Measurements from ENCODE around the gene GGN.

- TF ChIP-seq CTCF (IDR thresholded peaks at IDR 0.05) (no peak), POLR2A (IDR thresholded peaks at IDR 0.05) (no peak)
Observed at GRCh38 chr19:38360351-38360750, 27.5 kb downstream of the GGN start.
